RWPE1 (cell line): ENCODE measurements around the gene MYH10.

Experiments used
- CTCF ChIA-PET: fragments of 350-600 bp; sonication (Branson Sonifier 250); formaldehyde crosslinking; extraction: SDS; loops from one replicate; lab custom pipeline; 2021; lab: Yijun Ruan, JAX
- POLR2A ChIA-PET: fragments of 400-600 bp; formaldehyde crosslinking; extraction: SDS; loops from one replicate; lab custom pipeline; 2020; ENCODE audit warnings: antibody characterized with exemption; ENCODE audit not compliant: low non-redundant PET; lab: Yijun Ruan, JAX
- DNase-seq: peaks from one replicate; pipeline ENCODE4 v3.0.0; 2012; ENCODE audit warnings: low spot score
- H3K27ac ChIP-seq: fragments of 450-650 bp; 2 replicates; pipeline ENCODE4 v1.5.1; 2017
- CTCF ChIP-seq: fragments of 450-650 bp; conservative IDR thresholded peaks from 2 replicates; pipeline ENCODE4 v1.5.1; 2017; ENCODE audit warnings: low read depth, mild to moderate bottlenecking

Gene MYH10

GRCh38 chr17:8435245-8436168, 195.0 kb downstream of the MYH10 start, which contains the start of gene NDEL1:
NDEL1 (plus strand) TSS chr17:8435884; CDS start chr17:8444272, 8,388 bp downstream.
- POLR2A ChIA-PET, result interaction anchor here (1.0 to 1.2 kb wide), 3 partner anchors 17 to 52 kb away, joined by 3 to 10 read pairs (median 5); no protein-coding TSS in a partner anchor
- peak; percentile 99 for DNase-seq
- H3K27ac ChIP-seq, result peak within 1 kb of the TSS; percentile 92
- CTCF ChIA-PET, result interaction anchor here (0.6 to 1.1 kb wide), 2 partner anchors 9 to 59 kb away, joined by 3 to 4 read pairs; partner anchors contain the start of gene KRABD2
- no peak for TF ChIP-seq CTCF

GRCh38 chr17:8430966-8431365, 199.6 kb downstream of the MYH10 start:
- TF ChIP-seq CTCF, result no peak
- DNase-seq, result peak; percentile 16
- ChIA-PET POLR2A (no interaction called here), CTCF (interaction anchor here (0.6 kb wide), 2 partner anchors 39 to 1809 kb away, joined by 5 to 7 read pairs; no protein-coding TSS in a partner anchor)
- peak overlapping the region; percentile 65 for H3K27ac ChIP-seq

GRCh38 chr17:8426802-8427201, 203.7 kb downstream of the MYH10 start:
- POLR2A ChIA-PET, result no interaction called here
- DNase-seq, result no peak
- CTCF ChIA-PET, result interaction anchor here (0.7 kb wide), 1 partner anchor 10 kb away, joined by 4 read pairs; no protein-coding TSS in a partner anchor

GRCh38 chr17:8426094-8426720, 204.3 kb downstream of the MYH10 start:
- POLR2A ChIA-PET, result interaction anchor here (0.5 kb wide), 1 partner anchor 57 kb away, joined by 4 read pairs; no protein-coding TSS in a partner anchor
- TF ChIP-seq CTCF, result no peak

More at GRCh38 chr17:8426802-8427201, 203.7 kb downstream of the MYH10 start:
- TF ChIP-seq CTCF, result no peak
- H3K27ac ChIP-seq, result no peak overlapping the region

More at GRCh38 chr17:8426094-8426720, 204.3 kb downstream of the MYH10 start:
- CTCF ChIA-PET, result interaction anchor here (0.5 to 1.2 kb wide), 2 partner anchors 27 to 42 kb away, joined by 3 read pairs; no protein-coding TSS in a partner anchor
- no peak overlapping the region for H3K27ac ChIP-seq
- DNase-seq, result no peak
